ENCODE measurements around the gene CDV3.

The CDV3 gene

GRCh38 chr3:133568294-133569014 is 5.0 kb upstream of the CDV3 start:
- DNase-seq: no peak

- no peak for DNase-seq
These were observed 3.1 kb upstream of the CDV3 start for GRCh38 chr3:133570139-133570936.

GRCh38 chr3:133570937-133571320 is 2.6 kb upstream of the CDV3 start:
- no peak for DNase-seq

- no peak for DNase-seq
These were observed 1.1 kb upstream of the CDV3 start for GRCh38 chr3:133572158-133573053.

GRCh38 chr3:133573054-133573628 is 345 bp upstream of the CDV3 start:
- no peak for DNase-seq

GRCh38 chr3:133574260-133574881 is 885 bp downstream of the CDV3 start:
- no peak for DNase-seq

GRCh38 chr3:133575086-133575485 is 1.6 kb downstream of the CDV3 start:
- DNase-seq: no peak

GRCh38 chr3:133576169-133576568 is 2.7 kb downstream of the CDV3 start:
- DNase-seq: no peak

- no peak for DNase-seq
These were observed 5.2 kb downstream of the CDV3 start for GRCh38 chr3:133578548-133579191.

GRCh38 chr3:133583396-133583795 is 9.9 kb downstream of the CDV3 start:
- no peak for DNase-seq

GRCh38 chr3:133588035-133588434 is 14.5 kb downstream of the CDV3 start:
- no peak for DNase-seq

GRCh38 chr3:133588784-133589465 is 15.4 kb downstream of the CDV3 start:
- DNase-seq: no peak

GRCh38 chr3:133589503-133589902 is 16.0 kb downstream of the CDV3 start:
- no peak for DNase-seq

- no peak for DNase-seq
These were observed 17.8 kb downstream of the CDV3 start for GRCh38 chr3:133591271-133591742.

GRCh38 chr3:133592843-133593242 is 19.4 kb downstream of the CDV3 start:
- DNase-seq: no peak

- DNase-seq: no peak
These were observed 19.8 kb downstream of the CDV3 start for GRCh38 chr3:133593243-133593642.

- no peak for DNase-seq
These were observed 21.9 kb downstream of the CDV3 start for GRCh38 chr3:133595341-133595740.

- no peak for DNase-seq
These were observed 24.9 kb downstream of the CDV3 start for GRCh38 chr3:133598405-133598804.

GRCh38 chr3:133599280-133599679 is 25.8 kb downstream of the CDV3 start:
- no peak for DNase-seq

- no peak for DNase-seq
These were observed 27.1 kb downstream of the CDV3 start for GRCh38 chr3:133600572-133601081.

GRCh38 chr3:133606342-133606741 is 32.9 kb downstream of the CDV3 start:
- DNase-seq: no peak

All from NCI-H526 treated with DMSO at 0.1 percent for 48 hours (cell line).